Psoas muscle (tissue), 8 donors: ENCODE measurements around the gene MYO1G. TPM values are rescaled to one million over a fixed set of nuclear protein-coding genes. Genes with fewer than 3 reads are reported as not detected.

Experiments used
- ATAC-seq, 4 donors: fragments of 200-7000 bp; cut with Tn5 transposase; one replicate each; pipeline ENCODE4 v1.9.1; 2020; ENCODE audit warnings: moderate library complexity in 3 of 4, mild to moderate bottlenecking in 2 of 4
- DNase-seq, 2 donors: peaks; one replicate each; pipeline ENCODE4 v3.0.0-alpha.2; 2020
- H3K27ac ChIP-seq: fragments of 200-600 bp; one replicate; pipeline ENCODE4 v1.8.0; 2022
- H3K27me3 ChIP-seq, 3 donors: fragments of 200-600 bp in 1 of 3; one replicate each; pipeline versions ENCODE4 v1.6.1 to v1.8.0; 2013 to 2022; ENCODE audit warnings: low read length in 2 of 3, mild to moderate bottlenecking in 2 of 3, moderate library complexity in 1 of 3; ENCODE audit not compliant: insufficient read depth in 3 of 3
- H3K36me3 ChIP-seq, 2 donors: fragments of 200-600 bp in 1 of 2; one replicate each; pipeline versions ENCODE4 v1.6.1 to v1.8.0; 2013 to 2022; ENCODE audit warnings: low read depth in 1 of 2, mild to moderate bottlenecking in 1 of 2, moderate library complexity in 1 of 2; ENCODE audit not compliant: insufficient read depth in 1 of 2
- H3K4me1 ChIP-seq: fragments of 200-600 bp; one replicate; pipeline ENCODE4 v1.8.0; 2022
- H3K4me3 ChIP-seq: fragments of 200-600 bp; one replicate; pipeline ENCODE4 v1.8.0; 2022; ENCODE audit warnings: mild to moderate bottlenecking
- H3K9me3 ChIP-seq: fragments of 200-600 bp; one replicate; pipeline ENCODE4 v1.8.0; 2022
- WGBS, 3 donors: extraction: QIAGEN DNeasy Blood & Tissue Kit; methylation state at CpG; one replicate each; pipeline versions ENCODE4 v1.1.6 to v1.1.7; 2013; 5-methylcytosine and 5-hydroxymethylcytosine counted together
- intact Hi-C, 2 donors: fragments of 100-400 bp; cut with DNase I; formaldehyde crosslinking; loops; one replicate each; pipeline versions ENCODE4 v1.11.0 to v1.14.2; 2022
- polyA plus RNA-seq, 3 donors: library from polyadenylated mRNA; stranded (reverse); fragments of 200-250 nt; gene quantifications; one replicate each; pipeline ENCODE4 v1.2.3, GENCODE V29; 2013
- total RNA-seq, 4 donors: library from RNA; stranded (reverse); fragmentation: NEBNext Ultra II Directional in 2 of 4; extraction: Animal tissue kit (Norgen Biotek cat#: 25700) in 2 of 4; gene quantifications; one replicate each; pipeline versions ENCODE4 v1.2.1 to v1.2.4, GENCODE V29; 2021 to 2023
- TF ChIP-seq, protein P1 (sequence below): fragments of 200-600 bp; IDR thresholded peaks from one replicate; pipeline ENCODE4 v1.8.0; 2022; ENCODE audit warnings: antibody characterized with exemption
- donor health status: healthy with polysubstance abuse.
- donor health status: DM: no; HTN: no; CAD: no; lungs with moderate emphysema.
- donor health status: Bipolar disorder and iron deficiency.
- donor health status: healthy.
- donor health status: DM: yes; HTN: yes; CAD: no.
- donor health status: DM: no; HTN: no; CAD: no.
- donor health status: DM: no; HTN: no; CAD: no.
- donor health status: DM: yes; HTN: yes; CAD: no.

Gene MYO1G
- total and polyA plus RNA-seq, 7 donors = 0.11 to 1.9 (median 0.41) TPM

DNA sequence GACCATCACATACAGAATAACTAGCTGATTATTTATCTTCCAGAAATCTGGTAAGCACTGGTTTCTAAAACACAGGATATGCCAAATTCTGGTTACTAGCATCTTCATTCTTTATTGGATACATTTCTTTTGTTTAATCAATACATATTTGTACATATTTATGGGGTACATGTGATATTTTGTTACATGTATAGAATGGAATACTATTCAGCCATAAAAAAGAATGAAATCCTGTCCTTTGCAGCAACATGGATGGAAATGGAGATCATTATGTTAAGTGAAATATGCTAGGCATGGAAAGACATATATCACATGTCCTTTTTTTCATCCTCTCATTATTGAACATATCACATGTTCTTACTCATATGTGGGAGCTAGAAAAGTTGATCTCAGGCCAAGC is 60.8 kb downstream of the MYO1G start:
- DNase-seq (no peak), ATAC-seq (no peak)
- H3K27ac ChIP-seq = no peak overlapping the region
- H3K36me3 ChIP-seq = no peaks in the 10 kb centered on the region
- no peaks in the 10 kb centered on the region for H3K27me3 ChIP-seq
- TF ChIP-seq, protein P1, sequence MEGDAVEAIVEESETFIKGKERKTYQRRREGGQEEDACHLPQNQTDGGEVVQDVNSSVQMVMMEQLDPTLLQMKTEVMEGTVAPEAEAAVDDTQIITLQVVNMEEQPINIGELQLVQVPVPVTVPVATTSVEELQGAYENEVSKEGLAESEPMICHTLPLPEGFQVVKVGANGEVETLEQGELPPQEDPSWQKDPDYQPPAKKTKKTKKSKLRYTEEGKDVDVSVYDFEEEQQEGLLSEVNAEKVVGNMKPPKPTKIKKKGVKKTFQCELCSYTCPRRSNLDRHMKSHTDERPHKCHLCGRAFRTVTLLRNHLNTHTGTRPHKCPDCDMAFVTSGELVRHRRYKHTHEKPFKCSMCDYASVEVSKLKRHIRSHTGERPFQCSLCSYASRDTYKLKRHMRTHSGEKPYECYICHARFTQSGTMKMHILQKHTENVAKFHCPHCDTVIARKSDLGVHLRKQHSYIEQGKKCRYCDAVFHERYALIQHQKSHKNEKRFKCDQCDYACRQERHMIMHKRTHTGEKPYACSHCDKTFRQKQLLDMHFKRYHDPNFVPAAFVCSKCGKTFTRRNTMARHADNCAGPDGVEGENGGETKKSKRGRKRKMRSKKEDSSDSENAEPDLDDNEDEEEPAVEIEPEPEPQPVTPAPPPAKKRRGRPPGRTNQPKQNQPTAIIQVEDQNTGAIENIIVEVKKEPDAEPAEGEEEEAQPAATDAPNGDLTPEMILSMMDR = no peak
- H3K4me3 ChIP-seq = no peak overlapping the region
- H3K4me1 ChIP-seq = no peaks in the 10 kb centered on the region
- intact Hi-C loops = loop anchor here in 1 of 2 donors (2.0 kb wide), 1 partner anchor 61 kb away; no protein-coding TSS in a partner anchor
- H3K9me3 ChIP-seq = no peaks in the 10 kb centered on the region

DNA sequence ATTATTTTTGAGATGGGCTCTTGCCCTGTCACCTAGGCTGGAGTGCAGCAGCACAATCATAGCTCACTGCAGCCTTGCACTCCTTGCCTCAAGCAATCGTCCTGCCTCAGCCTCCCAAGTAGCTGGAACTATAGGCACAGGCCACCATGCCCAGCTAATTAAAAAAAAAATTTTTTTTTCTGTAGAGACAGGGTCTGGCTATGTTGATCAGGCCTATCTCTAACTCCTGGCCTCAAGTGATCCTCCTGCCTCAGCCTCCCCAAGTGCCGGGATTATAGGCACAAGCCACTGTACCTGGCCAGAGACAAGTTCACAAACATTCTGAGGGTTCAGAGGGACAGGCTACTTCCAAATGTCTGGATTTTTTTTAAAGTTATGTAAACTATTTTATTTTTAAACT is 61.4 kb downstream of the MYO1G start:
- 89 to 93% (median 92%) methylated on average over 2 of the region's 2 CpGs for WGBS, 3 donors
- no peaks in the 10 kb centered on the region for H3K9me3 ChIP-seq
- TF ChIP-seq, protein P1 = no peak
- no peak overlapping the region for H3K4me3 ChIP-seq
- no peak for DNase-seq
- no peak overlapping the region for H3K27ac ChIP-seq
- H3K36me3 ChIP-seq = no peaks in the 10 kb centered on the region
- H3K4me1 ChIP-seq = no peaks in the 10 kb centered on the region
- intact Hi-C loops = no loop called here
- H3K27me3 ChIP-seq = no peaks in the 10 kb centered on the region
- no peak for ATAC-seq

DNA sequence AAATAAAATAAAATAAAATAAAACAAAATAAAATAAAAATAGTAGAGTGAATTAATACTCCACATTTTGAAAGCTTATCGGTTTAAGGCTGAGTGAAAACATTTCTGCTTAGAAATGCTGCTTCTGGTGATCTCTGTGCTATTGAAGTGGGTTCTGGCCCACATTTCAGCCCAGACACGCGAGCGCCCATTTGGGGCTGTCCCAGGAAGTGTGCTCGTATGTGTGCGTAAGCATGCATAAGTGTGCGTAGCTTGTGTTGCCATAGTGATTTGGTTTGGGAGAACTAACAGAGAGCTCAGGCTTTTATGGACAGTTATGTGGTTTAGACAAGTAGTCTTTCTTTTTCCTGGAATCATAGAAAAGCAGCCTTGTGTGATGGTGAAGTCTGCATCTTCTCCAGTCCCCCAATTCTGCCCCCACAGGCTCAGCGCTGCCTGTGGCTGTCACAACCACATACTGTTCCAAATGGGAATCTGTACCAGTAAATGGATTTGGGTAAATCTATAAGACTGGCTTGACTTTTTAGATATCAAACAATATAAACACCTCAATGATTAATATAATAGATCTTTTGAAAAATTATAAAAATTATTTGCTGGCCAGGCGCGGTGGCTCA is 63.7 kb downstream of the MYO1G start:
- Histone ChIP-seq H3K27ac (no peak overlapping the region), H3K9me3 (no peaks in the 10 kb centered on the region), H3K4me1 (no peaks in the 10 kb centered on the region), H3K4me3 (no peak overlapping the region), H3K36me3 (no peaks in the 10 kb centered on the region), H3K27me3 (no peaks in the 10 kb centered on the region)
- TF ChIP-seq, protein P1 = no peak
- intact Hi-C loops = no loop called here
- ATAC-seq (no peak), DNase-seq (no peak)
- 69 to 81% (median 73%) methylated on average over 10 of the region's 10 CpGs for WGBS, 3 donors

DNA sequence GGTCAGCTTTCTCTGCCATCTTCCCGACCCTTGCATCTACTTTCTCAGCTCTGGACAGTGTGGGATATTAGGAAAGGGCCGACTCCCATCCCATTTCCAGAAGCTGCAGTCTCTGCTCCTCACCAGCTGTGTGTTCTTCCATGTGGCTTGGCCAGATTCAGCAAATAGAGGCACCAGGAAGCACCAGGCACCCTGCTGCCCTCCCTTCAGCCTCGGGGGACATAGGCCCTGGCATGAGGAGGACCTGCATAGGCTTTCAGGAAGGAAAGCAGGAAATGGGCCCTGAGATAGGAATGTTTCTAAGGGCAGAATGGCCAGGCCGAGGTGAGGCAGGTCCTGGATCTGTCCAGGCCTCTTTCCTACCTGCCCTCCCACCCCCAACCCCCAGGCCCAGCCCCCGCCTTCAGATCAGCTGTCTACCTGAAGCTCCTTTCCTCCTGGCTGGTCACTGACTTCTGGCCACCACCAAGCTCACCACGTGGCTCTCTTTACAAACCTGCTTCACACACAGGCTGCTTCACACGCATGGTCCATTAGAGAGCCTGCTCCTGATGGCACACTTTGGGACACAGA is 66.0 kb downstream of the MYO1G start:
- intact Hi-C loops = no loop called here
- Histone ChIP-seq H3K36me3 (no peaks in the 10 kb centered on the region), H3K27me3 (no peaks in the 10 kb centered on the region), H3K27ac (no peak overlapping the region), H3K4me1 (no peaks in the 10 kb centered on the region), H3K4me3 (no peak overlapping the region), H3K9me3 (no peaks in the 10 kb centered on the region)
- TF ChIP-seq, protein P1 = no peak
- DNase-seq = no peak
- WGBS, 3 donors = 46 to 56% (median 49%) methylated on average over 7 of the region's 7 CpGs
- ATAC-seq = peak in 3 of 4 donors; percentile 31 to 46 (median 44)

Other genes with a start within 250 kb of the MYO1G start
- 10 to 100 TPM; 25.0 to 32.9 (median 28.6) TPM for gene ZMIZ2, start 230.2 kb downstream of the MYO1G start, total RNA-seq
- gene ZMIZ2, start 230.2 kb downstream of the MYO1G start, polyA plus RNA-seq = 10 to 100 TPM; 11.7 to 16.0 (median 15.3) TPM
- gene PPIA, start 182.3 kb downstream of the MYO1G start, total RNA-seq = 100 to 1,000 TPM; 251 to 725 (median 513) TPM
- gene PPIA, start 182.3 kb downstream of the MYO1G start, polyA plus RNA-seq = 1,000 to 10,000 TPM; 1,071 to 3,448 (median 1,168) TPM
- 100 to 1,000 TPM; 121 to 155 (median 127) TPM for gene H2AZ2, start 130.9 kb downstream of the MYO1G start, total RNA-seq
- gene H2AZ2, start 130.9 kb downstream of the MYO1G start, polyA plus RNA-seq = 100 to 1,000 TPM in 1 of 3 donors, 10 to 100 TPM in 2; 37.1 to 129 (median 66.5) TPM
- 10 to 100 TPM; 14.1 to 27.2 (median 21.8) TPM for gene PURB, start 93.5 kb downstream of the MYO1G start, total RNA-seq
- 10 to 100 TPM in 2 of 3 donors, 1 to 10 TPM in 1; 8.8 to 25.5 (median 18.8) TPM for gene PURB, start 93.5 kb downstream of the MYO1G start, polyA plus RNA-seq
- 10 to 100 TPM; 33.3 to 49.9 (median 42.2) TPM for gene CCM2, start 21.2 kb upstream of the MYO1G start, total RNA-seq
- 100 to 1,000 TPM in 1 of 3 donors, 10 to 100 TPM in 2; 57.6 to 110 (median 76.5) TPM for gene CCM2, start 21.2 kb upstream of the MYO1G start, polyA plus RNA-seq
- gene NACAD, start 110.0 kb upstream of the MYO1G start, total RNA-seq = 1 to 10 TPM; 1.1 to 1.4 (median 1.2) TPM
- gene NACAD, start 110.0 kb upstream of the MYO1G start, polyA plus RNA-seq = under 1 TPM; 0.23 to 0.51 (median 0.33) TPM
- gene TBRG4, start 132.7 kb upstream of the MYO1G start, total RNA-seq = 100 to 1,000 TPM in 1 of 4 donors, 10 to 100 TPM in 3; 70.9 to 127 (median 84.1) TPM
- 100 to 1,000 TPM in 2 of 3 donors, 10 to 100 TPM in 1; 90.4 to 195 (median 130) TPM for gene TBRG4, start 132.7 kb upstream of the MYO1G start, polyA plus RNA-seq
- gene RAMP3, start 178.8 kb upstream of the MYO1G start, total RNA-seq = 10 to 100 TPM in 3 of 4 donors, 1 to 10 TPM in 1; 9.9 to 17.6 (median 14.5) TPM
- gene RAMP3, start 178.8 kb upstream of the MYO1G start, polyA plus RNA-seq = 10 to 100 TPM; 14.0 to 18.0 (median 16.3) TPM